ENCODE measurements around the gene KCNJ11.

Gene KCNJ11

DNA sequence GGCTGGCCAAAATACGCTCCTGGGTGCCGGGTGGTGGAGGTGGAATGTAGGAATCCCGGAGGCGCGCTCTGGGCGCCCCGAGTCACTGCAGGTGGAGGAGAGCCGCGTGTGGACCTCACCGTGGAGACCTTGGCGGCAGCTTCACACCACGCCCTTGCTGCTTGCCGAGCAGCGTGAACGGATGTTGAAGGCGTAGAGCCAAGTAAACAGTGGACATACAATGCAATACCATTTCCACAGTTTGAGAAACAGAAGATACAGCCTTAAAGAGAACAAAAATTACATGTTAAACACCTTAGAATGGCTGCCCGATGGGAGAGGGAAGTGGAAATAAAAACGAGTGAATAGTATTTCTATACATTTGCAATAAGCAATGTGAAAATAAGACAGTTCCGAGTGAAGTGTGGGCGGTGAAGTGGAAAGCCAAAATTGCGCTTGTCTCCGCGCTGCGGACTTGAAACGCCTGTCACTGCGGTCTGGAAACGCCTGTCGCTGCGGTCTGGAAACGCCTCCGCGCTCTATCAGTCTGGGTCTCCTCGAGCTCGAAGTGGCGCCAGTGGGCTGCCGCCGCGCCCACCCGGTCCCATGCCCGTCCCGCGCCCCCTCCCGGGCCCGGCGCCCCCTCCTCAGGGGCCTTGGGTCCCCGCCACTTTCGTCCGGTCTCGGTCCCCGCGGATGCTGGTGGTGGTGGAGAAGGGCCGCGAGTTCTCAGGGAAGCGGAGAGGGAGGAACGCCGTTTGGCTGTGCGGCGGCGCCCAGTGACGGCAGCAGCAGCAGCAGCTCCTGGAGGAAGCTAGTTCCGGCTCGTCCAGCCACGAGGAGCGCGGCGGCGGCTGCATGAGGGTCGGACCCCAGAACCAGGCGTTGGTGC, 35.3 kb downstream of the KCNJ11 start:
- DNase-seq: peak; percentile 55 to 57

DNA sequence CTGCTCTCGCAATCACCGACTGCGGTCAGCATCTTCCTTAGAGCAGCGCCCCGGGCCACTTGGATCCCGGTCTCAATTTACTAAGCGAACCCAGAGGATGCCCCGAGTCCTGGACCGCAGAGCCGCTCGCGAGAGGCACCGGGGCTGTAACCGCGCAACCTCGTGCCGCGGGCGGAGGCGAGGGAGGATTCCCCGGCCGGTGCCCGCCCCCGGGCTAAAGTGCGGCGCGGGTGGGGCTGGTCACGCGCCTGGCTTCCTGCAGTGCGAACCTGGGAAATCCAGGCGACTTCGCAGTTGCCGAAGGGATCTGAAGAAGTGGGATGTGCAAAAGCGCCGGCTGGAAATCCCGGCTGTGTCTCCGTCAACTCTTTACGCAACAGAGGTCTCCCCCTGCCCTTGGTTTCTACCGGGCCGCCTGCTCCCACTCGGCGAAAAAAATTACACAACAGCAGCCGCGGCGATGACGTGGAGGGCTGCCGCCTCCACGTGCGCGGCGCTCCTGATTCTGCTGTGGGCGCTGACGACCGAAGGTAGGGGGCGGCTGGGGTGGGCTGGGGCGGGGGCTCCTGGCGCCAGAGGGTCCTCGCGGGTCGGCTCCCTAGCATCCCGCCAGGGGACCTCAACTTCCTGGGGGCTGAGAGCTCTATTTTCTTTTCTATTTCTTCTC, 36.8 kb downstream of the KCNJ11 start, which contains the start of gene NCR3LG1:
NCR3LG1 (plus strand) TSS at position 291 of the 667 bp plus-strand sequence; CDS start at position 461, 170 bp downstream.
- peak in 1 of 2 donors; percentile 47 for DNase-seq

DNA sequence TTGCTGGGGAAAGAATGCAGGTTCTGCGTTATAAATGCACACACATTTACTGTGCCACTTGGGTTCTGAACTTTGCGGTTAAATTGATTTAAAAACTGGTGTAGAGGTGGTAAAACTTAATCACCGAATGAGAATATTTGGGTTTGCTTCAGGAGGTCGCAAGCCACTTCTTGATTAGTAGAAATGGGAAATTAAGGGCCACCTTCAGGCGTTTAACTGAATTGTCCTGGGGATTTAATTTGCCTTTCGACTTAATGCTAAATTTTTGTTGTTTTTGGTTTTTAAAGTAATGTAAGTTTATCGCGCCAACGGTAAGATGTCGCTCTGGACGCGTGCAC, 37.3 kb downstream of the KCNJ11 start:
- no peak for DNase-seq

DNA sequence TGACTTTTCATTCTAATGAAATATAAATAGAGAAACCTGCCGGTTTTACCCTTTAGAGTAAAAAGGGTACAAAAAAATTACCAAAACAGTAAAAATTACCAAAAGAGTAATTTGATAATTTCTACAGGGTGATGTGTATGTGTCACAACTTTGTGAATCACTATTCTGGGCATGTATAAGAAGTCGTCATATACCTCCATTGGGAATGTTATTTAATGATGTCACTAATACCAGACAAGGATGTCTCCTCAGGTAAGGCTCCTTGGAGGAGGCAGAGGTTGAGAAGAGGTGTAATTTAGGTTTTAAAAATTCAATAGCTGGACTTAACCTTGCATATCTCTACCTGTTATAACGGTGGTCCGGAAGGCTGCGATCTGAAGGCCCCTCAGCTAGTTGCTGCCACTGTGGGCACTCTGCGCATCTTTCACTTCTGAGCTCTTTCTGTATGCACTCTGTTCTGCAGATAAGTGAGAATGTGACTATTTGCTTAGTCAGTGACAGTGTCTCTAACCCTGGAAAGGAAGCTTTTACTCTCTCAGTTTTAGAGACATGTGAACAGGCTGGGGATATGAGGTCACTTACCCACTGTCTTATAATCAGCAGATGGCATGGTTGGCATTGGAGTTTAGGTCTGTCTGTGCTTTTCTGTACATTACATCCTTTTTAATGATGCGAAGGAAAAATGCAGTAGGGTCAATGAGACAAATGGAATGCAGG, 37.8 kb downstream of the KCNJ11 start:
- DNase-seq: no peak

DNA sequence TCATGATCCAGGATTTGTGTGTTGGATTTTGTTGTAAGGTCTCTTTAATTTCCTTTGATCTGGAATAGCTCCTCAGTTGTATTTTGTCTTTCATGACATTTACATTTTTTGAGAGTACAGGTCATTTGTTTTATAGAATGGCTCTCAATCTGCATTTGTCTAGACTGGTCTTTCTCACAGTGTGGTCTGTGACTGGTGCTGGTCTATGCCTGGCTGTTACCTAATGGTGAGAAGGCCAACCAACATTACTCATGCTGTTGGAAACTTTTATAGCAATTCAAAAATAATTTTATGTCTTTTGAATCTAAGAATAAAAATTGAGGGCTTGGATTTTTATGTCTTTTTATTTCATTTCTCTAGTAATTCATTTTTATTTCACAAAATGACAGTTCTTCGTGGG, 40.8 kb downstream of the KCNJ11 start:
- DNase-seq: no peak

DNA sequence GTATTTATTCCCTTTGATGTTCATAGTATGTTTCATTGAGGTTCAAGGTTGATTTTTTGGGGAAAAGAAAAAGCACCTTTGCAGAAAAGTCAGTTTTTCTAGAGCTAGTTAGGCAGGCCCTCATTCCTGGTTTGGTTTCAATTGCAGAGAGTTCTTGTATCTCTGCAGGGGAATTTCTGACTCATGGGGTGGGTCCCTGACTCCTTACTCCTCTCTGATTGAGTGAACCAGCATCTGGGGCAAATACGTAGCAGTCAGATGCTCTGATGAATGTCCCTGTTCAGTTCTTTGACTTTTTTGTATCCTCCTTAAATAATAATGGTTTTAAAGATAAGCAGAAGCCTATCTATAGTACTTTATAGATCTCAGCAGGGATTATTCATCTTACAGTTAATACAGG, 44.6 kb downstream of the KCNJ11 start:
- DNase-seq: no peak

DNA sequence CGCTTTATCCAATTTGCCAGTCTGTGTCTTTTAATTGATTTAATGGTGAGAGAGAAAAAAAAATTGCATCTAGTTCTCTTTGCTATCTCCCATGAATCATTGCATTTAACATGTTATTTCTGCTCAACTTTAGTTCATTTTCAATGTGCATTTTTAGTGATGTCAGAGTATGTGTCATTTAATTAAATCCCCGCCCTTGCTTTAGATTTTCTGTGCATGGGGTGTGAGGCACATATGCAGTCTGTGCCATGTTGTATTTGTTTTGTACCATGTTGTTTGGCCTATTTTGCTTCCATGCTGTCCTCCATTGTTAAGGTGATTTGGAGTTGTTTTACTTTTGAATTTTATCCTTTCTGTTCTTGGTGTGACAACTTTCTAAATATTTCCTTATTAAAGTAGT, 45.2 kb downstream of the KCNJ11 start:
- DNase-seq: no peak
